ENCODE data around the gene TMCO2. TPM values are rescaled to one million over a fixed set of nuclear protein-coding genes. Genes with fewer than 3 reads are reported as not detected.

The TMCO2 gene
- total and polyA plus RNA-seq, 7 experiments from 2014 or later = not detected

- ChIA-PET CTCF (interaction anchor here (1.0 kb wide), 1 partner anchor 48 kb away, joined by 3 read pairs; no protein-coding TSS in a partner anchor), POLR2A (no interaction called here)
- DNase-seq (no peak), ATAC-seq (no peak)
- peaks cover 5 to 31% (median 12%) of the 10 kb centered on the region in 7 donors for H3K4me1 Mint-ChIP-seq
- Histone ChIP-seq H3K9me3 (ENCODE audit: control insufficient read depth in 2 of 3, low read length in 3 of 3) (no peaks in the 10 kb centered on the region), H3K36me3 (ENCODE audit: control insufficient read depth in 2 of 3, insufficient read depth in 3 of 3, low read length in 3 of 3) (peaks cover 15 to 57% (median 28%) of the 10 kb centered on the region in 3 experiments), H3K27ac (ENCODE audit: low read depth, low read length) (no peak overlapping the region), H3K4me3 (ENCODE audit: low read length) (no peak overlapping the region), H3K4me1 (ENCODE audit: control insufficient read depth in 2 of 2, insufficient read depth in 2 of 2, low read length in 2 of 2) (no peaks in the 10 kb centered on the region), H3K27me3 (ENCODE audit: control insufficient read depth in 2 of 2, insufficient read depth in 2 of 2, low read length in 2 of 2) (no peaks in the 10 kb centered on the region)
- H3K36me3 Mint-ChIP-seq = peaks cover 16 to 45% (median 24%) of the 10 kb centered on the region in 5 donors
- H3K9me3 Mint-ChIP-seq = peaks cover 0 to 2% (median 0%) of the 10 kb centered on the region in 11 donors
- intact Hi-C loops (cut with micrococcal nuclease) = no loop called here
- no peaks in the 10 kb centered on the region for H3K27me3 Mint-ChIP-seq
- H3K4me3 Mint-ChIP-seq = no peak overlapping the region
- H3K27ac Mint-ChIP-seq = no peak overlapping the region
These were observed 20.5 kb downstream of the TMCO2 start for GRCh38 chr1:40268211-40268610.

- ChIA-PET CTCF (interaction anchor here (0.6 kb wide), 1 partner anchor 73 kb away, joined by 4 read pairs; no protein-coding TSS in a partner anchor), POLR2A (no interaction called here)
- peaks cover 16 to 53% (median 27%) of the 10 kb centered on the region in 5 donors for H3K36me3 Mint-ChIP-seq
- Histone ChIP-seq H3K9me3 (ENCODE audit: control insufficient read depth in 2 of 3, low read length in 3 of 3) (no peaks in the 10 kb centered on the region), H3K4me1 (ENCODE audit: control insufficient read depth in 2 of 2, insufficient read depth in 2 of 2, low read length in 2 of 2) (no peaks in the 10 kb centered on the region), H3K36me3 (ENCODE audit: control insufficient read depth in 2 of 3, insufficient read depth in 3 of 3, low read length in 3 of 3) (peaks cover 15 to 55% (median 18%) of the 10 kb centered on the region in 3 experiments), H3K27me3 (ENCODE audit: control insufficient read depth in 2 of 2, insufficient read depth in 2 of 2, low read length in 2 of 2) (no peaks in the 10 kb centered on the region), H3K4me3 (ENCODE audit: low read length) (no peak overlapping the region), H3K27ac (ENCODE audit: low read depth, low read length) (no peak overlapping the region)
- ATAC-seq (no peak), DNase-seq (no peak)
- intact Hi-C loops (cut with micrococcal nuclease) = no loop called here
- H3K9me3 Mint-ChIP-seq = no peaks in the 10 kb centered on the region
- H3K4me1 Mint-ChIP-seq = peaks cover 0 to 19% (median 6%) of the 10 kb centered on the region in 7 donors
- H3K27ac Mint-ChIP-seq = peak overlapping the region in 4 of 9 donors; percentile 28 to 58 (median 46)
- no peak overlapping the region for H3K4me3 Mint-ChIP-seq
- no peaks in the 10 kb centered on the region for H3K27me3 Mint-ChIP-seq
These were observed 22.6 kb downstream of the TMCO2 start for GRCh38 chr1:40270152-40270834.

GRCh38 chr1:40272653-40273213, 25.0 kb downstream of the TMCO2 start:
- H3K27ac Mint-ChIP-seq = peak overlapping the region in 1 of 9 donors; percentile 38

GRCh38 chr1:40273547-40274166, 25.9 kb downstream of the TMCO2 start:
- ATAC-seq (no peak), DNase-seq (no peak)
- H3K36me3 ChIP-seq (ENCODE audit: control insufficient read depth in 2 of 3, insufficient read depth in 3 of 3, low read length in 3 of 3) = peaks cover 10 to 44% (median 13%) of the 10 kb centered on the region in 3 experiments
- no peak overlapping the region for H3K27ac Mint-ChIP-seq
- intact Hi-C loops (cut with micrococcal nuclease) = no loop called here
- POLR2A ChIA-PET = interaction anchor here (0.6 to 1.2 kb wide), 3 partner anchors 16 to 175 kb away, joined by 3 to 5 read pairs (median 3); partner anchors contain the start of gene ZMPSTE24
- H3K9me3 ChIP-seq (ENCODE audit: control insufficient read depth in 2 of 3, low read length in 3 of 3) = no peaks in the 10 kb centered on the region
- H3K4me3 ChIP-seq (ENCODE audit: low read length) = no peak overlapping the region
- H3K36me3 Mint-ChIP-seq = peaks cover 20 to 47% (median 37%) of the 10 kb centered on the region in 5 donors
- H3K27me3 Mint-ChIP-seq = no peaks in the 10 kb centered on the region
- H3K4me3 Mint-ChIP-seq = no peak overlapping the region
- H3K4me1 ChIP-seq (ENCODE audit: control insufficient read depth in 2 of 2, insufficient read depth in 2 of 2, low read length in 2 of 2) = no peaks in the 10 kb centered on the region
- peaks cover 0 to 17% (median 4%) of the 10 kb centered on the region in 7 donors for H3K4me1 Mint-ChIP-seq
- CTCF ChIA-PET = interaction anchor here (0.6 kb wide), 2 partner anchors 161 to 195 kb away, joined by 3 to 4 read pairs; no protein-coding TSS in a partner anchor
- H3K27me3 ChIP-seq (ENCODE audit: control insufficient read depth in 2 of 2, insufficient read depth in 2 of 2, low read length in 2 of 2) = no peaks in the 10 kb centered on the region
- H3K27ac ChIP-seq (ENCODE audit: low read depth, low read length) = no peak overlapping the region
- H3K9me3 Mint-ChIP-seq = no peaks in the 10 kb centered on the region

More at GRCh38 chr1:40272653-40273213, 25.0 kb downstream of the TMCO2 start:
- Mint-ChIP-seq H3K27me3 (no peaks in the 10 kb centered on the region), H3K36me3 (peaks cover 20 to 51% (median 37%) of the 10 kb centered on the region in 5 donors), H3K9me3 (no peaks in the 10 kb centered on the region), H3K4me1 (peaks cover 0 to 17% (median 4%) of the 10 kb centered on the region in 7 donors), H3K4me3 (no peak overlapping the region)
- no peaks in the 10 kb centered on the region for H3K27me3 ChIP-seq (ENCODE audit: control insufficient read depth in 2 of 2, insufficient read depth in 2 of 2, low read length in 2 of 2)
- no peaks in the 10 kb centered on the region for H3K4me1 ChIP-seq (ENCODE audit: control insufficient read depth in 2 of 2, insufficient read depth in 2 of 2, low read length in 2 of 2)
- ATAC-seq (no peak), DNase-seq (no peak)
- CTCF ChIA-PET = interaction anchor here (0.6 kb wide), 1 partner anchor 162 kb away, joined by 4 read pairs; no protein-coding TSS in a partner anchor
- POLR2A ChIA-PET = no interaction called here
- intact Hi-C loops (cut with micrococcal nuclease) = no loop called here
- H3K36me3 ChIP-seq (ENCODE audit: control insufficient read depth in 2 of 3, insufficient read depth in 3 of 3, low read length in 3 of 3) = peaks cover 15 to 53% (median 15%) of the 10 kb centered on the region in 3 experiments
- H3K9me3 ChIP-seq (ENCODE audit: control insufficient read depth in 2 of 3, low read length in 3 of 3) = no peaks in the 10 kb centered on the region
- no peak overlapping the region for H3K4me3 ChIP-seq (ENCODE audit: low read length)
- no peak overlapping the region for H3K27ac ChIP-seq (ENCODE audit: low read depth, low read length)

GRCh38 chr1:40274331-40274730, 26.6 kb downstream of the TMCO2 start:
- POLR2A ChIA-PET = interaction anchor here (1.1 to 1.2 kb wide), 2 partner anchors 16 to 42 kb away, joined by 3 to 5 read pairs; partner anchors contain the start of gene ZMPSTE24
- peaks cover 0 to 17% (median 4%) of the 10 kb centered on the region in 7 donors for H3K4me1 Mint-ChIP-seq
- intact Hi-C loops (cut with micrococcal nuclease) = no loop called here
- Histone ChIP-seq H3K4me3 (ENCODE audit: low read length) (no peak overlapping the region), H3K9me3 (ENCODE audit: control insufficient read depth in 2 of 3, low read length in 3 of 3) (no peaks in the 10 kb centered on the region), H3K27ac (ENCODE audit: low read depth, low read length) (no peak overlapping the region), H3K36me3 (ENCODE audit: control insufficient read depth in 2 of 3, insufficient read depth in 3 of 3, low read length in 3 of 3) (peaks cover 10 to 47% (median 13%) of the 10 kb centered on the region in 3 experiments), H3K27me3 (ENCODE audit: control insufficient read depth in 2 of 2, insufficient read depth in 2 of 2, low read length in 2 of 2) (no peaks in the 10 kb centered on the region), H3K4me1 (ENCODE audit: control insufficient read depth in 2 of 2, insufficient read depth in 2 of 2, low read length in 2 of 2) (no peaks in the 10 kb centered on the region)
- CTCF ChIA-PET = no interaction called here
- DNase-seq (no peak), ATAC-seq (no peak)
- no peak overlapping the region for H3K4me3 Mint-ChIP-seq
- peaks cover 20 to 52% (median 39%) of the 10 kb centered on the region in 5 donors for H3K36me3 Mint-ChIP-seq
- no peaks in the 10 kb centered on the region for H3K9me3 Mint-ChIP-seq
- H3K27ac Mint-ChIP-seq = peak overlapping the region in 3 of 9 donors; percentile 4 to 42 (median 8)
- H3K27me3 Mint-ChIP-seq = no peaks in the 10 kb centered on the region

GRCh38 chr1:40276122-40276521, 28.4 kb downstream of the TMCO2 start:
- peaks cover 3 to 35% (median 8%) of the 10 kb centered on the region in 3 experiments for H3K36me3 ChIP-seq (ENCODE audit: control insufficient read depth in 2 of 3, insufficient read depth in 3 of 3, low read length in 3 of 3)
- no peaks in the 10 kb centered on the region for H3K9me3 ChIP-seq (ENCODE audit: control insufficient read depth in 2 of 3, low read length in 3 of 3)
- ChIA-PET POLR2A (no interaction called here), CTCF (no interaction called here)
- no peak overlapping the region for H3K27ac ChIP-seq (ENCODE audit: low read depth, low read length)
- intact Hi-C loops (cut with micrococcal nuclease) = no loop called here
- peak overlapping the region in 2 of 9 donors; percentile 3 to 18 for H3K27ac Mint-ChIP-seq
- peaks cover 10 to 47% (median 32%) of the 10 kb centered on the region in 5 donors for H3K36me3 Mint-ChIP-seq
- no peaks in the 10 kb centered on the region for H3K9me3 Mint-ChIP-seq
- H3K4me3 ChIP-seq (ENCODE audit: low read length) = no peak overlapping the region
- no peak for DNase-seq
- no peak overlapping the region for H3K4me3 Mint-ChIP-seq
- H3K4me1 Mint-ChIP-seq = peaks cover 0 to 5% (median 2%) of the 10 kb centered on the region in 7 donors
- H3K4me1 ChIP-seq (ENCODE audit: control insufficient read depth in 2 of 2, insufficient read depth in 2 of 2, low read length in 2 of 2) = no peaks in the 10 kb centered on the region
- no peaks in the 10 kb centered on the region for H3K27me3 Mint-ChIP-seq
- no peak for ATAC-seq
- H3K27me3 ChIP-seq (ENCODE audit: control insufficient read depth in 2 of 2, insufficient read depth in 2 of 2, low read length in 2 of 2) = no peaks in the 10 kb centered on the region
